HK-2 (cell line): Measurements from ENCODE around the gene U2AF1L4.
"Not testable (repeated sequence)": the region's sequence is repeated elsewhere in the genome, so short reads cannot be mapped to it uniquely, and the experiment has no call there.

Experiments used
- DNase-seq: peaks from one replicate; pipeline ENCODE4 v3.0.0-alpha.2; 2018; ENCODE audit not compliant: unreplicated experiment

U2AF1L4 gene

GRCh38 chr19:35780717-35781116, 35.5 kb upstream of the U2AF1L4 start:
- DNase-seq = no peak

DNA sequence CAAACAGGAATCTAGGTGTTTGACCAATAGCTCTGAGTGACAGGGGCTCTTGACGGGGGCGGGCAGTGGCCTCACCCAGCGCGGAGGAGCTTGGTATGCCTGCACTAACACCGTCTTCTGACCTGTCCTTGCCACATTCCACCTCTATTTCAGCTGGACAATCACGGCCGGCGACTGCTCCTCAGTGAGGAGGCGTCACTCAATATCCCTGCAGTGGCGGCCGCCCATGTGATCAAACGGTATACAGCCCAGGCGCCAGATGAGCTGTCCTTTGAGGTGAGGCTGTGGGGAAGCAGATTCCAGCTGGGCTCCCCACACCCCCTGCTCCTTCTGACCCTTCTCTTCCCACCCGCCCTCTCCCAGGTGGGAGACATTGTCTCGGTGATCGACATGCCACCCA, 34.8 kb upstream of the U2AF1L4 start:
- DNase-seq = no peak

- DNase-seq = no peak
Observed at GRCh38 chr19:35779033-35779432, 33.8 kb upstream of the U2AF1L4 start.

DNA sequence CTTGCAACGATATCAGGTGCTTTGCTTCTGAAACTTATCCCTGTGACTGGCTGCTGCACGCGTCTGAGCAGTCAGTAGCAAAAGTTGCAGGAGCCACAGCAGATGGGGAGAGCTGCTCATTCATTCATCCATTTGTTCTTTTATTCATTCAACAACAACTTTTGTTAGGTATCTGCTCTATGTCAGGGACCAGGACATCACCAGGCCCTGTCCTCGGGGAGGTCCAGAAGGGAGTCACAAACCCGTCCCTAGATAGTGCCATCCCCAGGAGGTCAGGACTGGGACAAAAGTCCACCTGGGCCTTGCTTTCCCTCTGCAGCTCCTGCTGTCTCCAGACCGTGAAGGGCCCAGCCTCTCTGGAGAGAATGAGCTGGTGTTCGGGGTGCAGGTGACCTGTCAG, 32.7 kb upstream of the U2AF1L4 start:
- DNase-seq = no peak

DNA sequence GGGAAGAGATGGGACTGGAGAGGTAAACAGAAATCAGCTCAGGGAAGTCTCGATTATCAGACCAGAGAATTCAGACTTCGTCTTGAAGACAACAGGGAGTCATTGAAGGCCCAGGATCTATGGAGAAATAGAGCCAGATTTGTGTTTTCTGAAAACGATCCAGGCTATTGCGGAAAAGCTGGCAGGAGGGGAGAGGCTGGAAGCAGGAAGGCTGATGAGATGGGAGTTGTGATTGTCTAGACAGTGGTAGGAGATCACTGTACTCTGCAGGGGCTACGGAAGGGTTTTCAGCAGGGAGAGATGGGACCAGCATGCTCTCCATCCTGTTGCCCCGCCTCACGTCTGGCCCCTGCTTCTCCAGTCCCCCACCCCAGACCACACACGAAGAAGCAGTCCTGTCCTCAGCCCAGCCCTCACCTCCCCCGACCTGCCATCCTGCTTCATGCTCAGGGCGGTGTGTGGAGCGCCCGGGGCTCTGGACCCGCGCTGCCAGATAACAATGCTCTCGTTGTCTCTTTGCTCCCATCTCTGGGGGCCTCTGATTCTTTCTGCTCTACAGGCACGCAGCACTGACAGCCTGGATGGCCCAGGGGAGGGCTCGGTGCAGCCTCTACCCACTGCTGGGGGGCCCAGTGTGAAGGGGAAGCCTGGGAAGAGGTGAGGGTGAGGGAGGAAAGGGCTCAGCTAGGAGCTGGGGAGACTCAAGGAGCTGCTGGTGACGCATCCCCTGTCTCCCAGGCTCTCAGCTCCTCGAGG, 32.0 kb upstream of the U2AF1L4 start:
- DNase-seq = no peak

- no peak for DNase-seq
Observed at GRCh38 chr19:35776102-35776788, 31.0 kb upstream of the U2AF1L4 start.

GRCh38 chr19:35775298-35776101, 30.3 kb upstream of the U2AF1L4 start, which contains the start of gene ARHGAP33:
Gene ARHGAP33, plus strand, starts transcription at chr19:35775564. Its CDS starts 95 bp downstream, at chr19:35775659.
- peak; percentile 98 for DNase-seq

DNA sequence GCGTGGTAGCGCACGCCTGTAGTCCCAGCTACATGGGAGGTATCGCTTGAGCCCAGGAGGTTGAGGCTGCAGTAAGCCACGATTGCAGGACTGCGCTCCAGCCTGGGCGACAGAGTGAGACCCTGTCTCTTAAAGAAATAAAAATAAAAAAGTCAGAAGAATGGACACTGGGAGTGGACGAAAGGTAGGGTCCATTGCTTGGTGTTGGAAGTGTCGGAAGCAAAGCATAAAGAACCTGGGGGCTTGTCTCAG, 29.8 kb upstream of the U2AF1L4 start:
- no peak for DNase-seq

GRCh38 chr19:35774274-35775045, 29.2 kb upstream of the U2AF1L4 start:
- DNase-seq = no peak

DNA sequence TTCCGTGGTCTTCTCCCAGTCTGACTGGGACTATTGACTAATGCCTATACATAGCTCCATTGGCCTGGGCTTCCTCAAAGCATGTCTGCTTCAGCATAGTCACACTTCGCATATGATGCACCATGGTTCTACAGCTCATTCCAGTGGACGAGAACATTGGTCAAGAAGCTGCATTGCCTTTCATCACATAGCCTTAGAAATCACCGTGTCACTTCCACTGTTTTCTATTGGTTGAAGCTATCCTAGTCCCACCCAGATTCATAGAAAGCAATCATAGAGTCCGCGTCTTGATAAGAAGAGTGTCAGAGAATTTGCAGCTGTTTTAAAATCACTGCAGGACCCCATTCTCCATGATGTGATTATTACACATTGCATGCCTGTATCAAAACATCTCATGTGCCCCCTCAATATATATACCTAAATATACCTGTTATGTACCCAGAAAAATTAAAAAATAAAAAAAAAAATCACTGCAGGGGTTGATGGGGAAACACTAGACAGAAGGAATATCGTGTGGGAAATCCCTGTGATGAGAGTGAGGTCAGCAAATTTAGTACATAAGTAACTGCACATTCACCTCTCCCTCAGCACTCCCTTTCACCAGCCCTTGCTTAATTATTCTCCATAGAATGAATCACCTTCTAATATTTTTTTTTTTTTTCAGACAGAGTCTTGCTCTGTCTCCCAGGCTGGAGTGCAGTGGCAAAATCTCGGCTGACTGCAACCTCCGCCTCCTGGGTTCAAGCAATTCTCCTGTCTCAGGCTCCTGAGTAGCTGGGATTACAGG, 28.0 kb upstream of the U2AF1L4 start:
- DNase-seq = no peak

DNA sequence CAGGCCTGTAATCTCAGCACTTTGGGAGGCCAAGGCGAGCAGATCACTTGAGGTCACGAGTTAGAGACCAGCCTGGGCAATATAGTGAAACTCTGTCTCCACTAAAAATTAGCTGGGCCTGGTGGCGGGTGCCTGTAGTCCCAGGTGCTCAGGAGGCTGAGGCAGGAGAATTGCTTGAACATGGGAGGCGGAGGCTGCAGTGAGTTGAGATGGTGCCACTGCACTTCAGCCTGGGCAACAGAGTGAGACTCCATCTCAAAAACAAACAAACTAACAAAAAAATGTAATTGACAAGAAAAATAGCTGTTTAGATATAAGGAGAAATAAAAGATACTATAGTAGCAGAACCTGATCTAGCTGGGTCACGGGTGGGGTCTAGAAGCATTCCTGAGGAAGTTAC, 27.1 kb upstream of the U2AF1L4 start:
- not testable (repeated sequence) for DNase-seq

DNA sequence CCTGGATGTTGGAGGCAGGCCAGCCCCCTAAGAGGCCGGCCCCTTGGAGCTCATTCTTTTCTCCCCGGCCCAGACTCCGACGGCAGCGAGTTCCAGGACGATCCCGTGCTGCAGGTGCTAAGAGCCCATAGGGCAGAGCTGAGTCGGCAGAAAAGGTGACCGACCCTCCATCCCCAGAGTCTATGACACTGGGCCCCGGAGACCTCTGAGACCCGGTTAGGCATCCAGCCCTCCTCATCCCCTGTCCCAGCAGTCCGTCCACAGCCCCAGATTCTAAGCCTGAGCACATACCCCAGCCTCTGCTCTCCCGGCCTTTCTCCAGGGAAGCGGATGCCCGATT, 22.8 kb upstream of the U2AF1L4 start:
- DNase-seq = no peak

DNA sequence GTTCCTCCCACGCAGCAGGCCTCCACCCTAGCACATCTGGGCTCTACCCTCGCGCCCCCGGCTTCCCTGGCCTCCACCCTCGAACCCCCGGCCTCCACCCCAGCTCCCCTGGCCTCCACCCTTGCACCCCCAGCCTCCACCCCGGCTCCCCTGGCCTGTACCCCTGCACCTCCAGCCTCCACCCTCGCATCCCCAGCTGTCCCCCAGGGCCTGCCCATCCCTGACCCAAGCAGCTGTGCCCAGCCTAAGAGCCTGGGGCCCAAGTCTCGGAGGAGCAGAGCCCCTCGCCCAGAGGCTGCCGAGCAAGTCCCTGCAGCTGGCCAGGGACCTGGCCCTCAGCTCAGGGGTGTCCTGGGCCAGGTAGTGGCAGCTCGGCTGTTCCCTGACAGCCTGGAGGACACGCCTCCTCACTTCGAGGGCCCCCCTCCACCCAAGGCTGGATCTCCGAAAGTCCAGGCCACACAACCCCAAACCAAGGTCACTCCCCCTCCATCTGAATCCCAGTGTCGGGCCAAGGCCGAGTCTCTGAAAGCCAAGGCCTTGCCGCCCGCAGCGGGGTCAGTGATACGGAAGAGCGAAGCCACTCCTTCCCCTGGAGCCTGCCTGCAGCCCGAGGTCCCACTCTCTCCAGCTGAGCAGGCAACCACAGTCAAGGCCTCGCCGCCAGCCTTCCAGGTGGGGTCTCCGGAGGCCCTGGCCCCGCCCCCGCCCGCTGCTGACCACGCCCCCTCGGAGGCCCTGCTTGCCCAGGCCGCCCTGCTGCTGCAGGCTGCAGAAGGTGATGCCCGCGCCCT, 22.3 kb upstream of the U2AF1L4 start:
- no peak for DNase-seq

GRCh38 chr19:35766571-35767104, 21.4 kb upstream of the U2AF1L4 start:
- no peak for DNase-seq

DNA sequence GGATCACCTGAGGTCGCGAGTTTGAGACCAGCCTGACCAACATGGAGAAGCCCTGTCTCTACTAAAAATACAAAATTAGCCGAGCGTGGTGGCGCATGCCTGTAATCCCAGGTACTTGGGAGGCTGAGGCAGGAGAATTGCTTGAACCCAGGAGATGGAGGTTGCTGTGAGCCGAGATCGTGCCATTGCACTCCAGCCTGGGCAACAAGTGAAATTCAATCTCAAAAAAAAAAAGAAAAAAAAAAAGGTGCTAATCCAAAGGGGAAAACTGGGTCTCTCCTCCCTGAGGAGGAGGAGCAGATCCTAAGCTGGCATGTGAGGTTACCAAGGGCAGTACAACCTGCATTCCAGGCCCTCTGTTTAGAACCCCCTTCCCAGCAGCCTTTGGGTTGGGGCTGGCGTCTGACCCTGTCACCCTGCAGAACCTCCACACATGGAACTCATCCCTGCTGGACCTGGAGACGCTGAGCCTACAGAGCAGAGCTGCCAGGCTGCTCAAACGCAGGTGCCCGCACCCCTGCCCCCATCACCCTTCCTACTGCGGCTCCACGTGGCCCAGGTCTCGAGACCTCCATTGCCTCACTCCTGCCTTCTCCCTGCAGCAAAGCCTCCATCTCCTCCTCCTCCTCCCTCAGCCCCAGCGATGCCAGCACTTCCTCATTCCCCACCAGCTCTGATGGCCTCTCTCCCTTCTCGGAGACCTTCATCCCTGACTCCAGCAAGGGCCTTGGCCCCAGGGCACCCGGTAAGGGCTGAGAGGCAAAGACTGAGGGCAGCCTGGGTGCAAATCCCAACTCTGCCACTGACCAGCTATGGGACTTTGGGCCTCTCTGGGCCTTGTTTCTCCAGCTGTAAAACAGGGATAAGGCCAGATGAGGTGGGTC, 19.5 kb upstream of the U2AF1L4 start:
- DNase-seq = no peak

GRCh38 chr19:35760711-35761349, 15.6 kb upstream of the U2AF1L4 start:
- DNase-seq = no peak

GRCh38 chr19:35759697-35760096, 14.5 kb upstream of the U2AF1L4 start:
- no peak for DNase-seq

DNA sequence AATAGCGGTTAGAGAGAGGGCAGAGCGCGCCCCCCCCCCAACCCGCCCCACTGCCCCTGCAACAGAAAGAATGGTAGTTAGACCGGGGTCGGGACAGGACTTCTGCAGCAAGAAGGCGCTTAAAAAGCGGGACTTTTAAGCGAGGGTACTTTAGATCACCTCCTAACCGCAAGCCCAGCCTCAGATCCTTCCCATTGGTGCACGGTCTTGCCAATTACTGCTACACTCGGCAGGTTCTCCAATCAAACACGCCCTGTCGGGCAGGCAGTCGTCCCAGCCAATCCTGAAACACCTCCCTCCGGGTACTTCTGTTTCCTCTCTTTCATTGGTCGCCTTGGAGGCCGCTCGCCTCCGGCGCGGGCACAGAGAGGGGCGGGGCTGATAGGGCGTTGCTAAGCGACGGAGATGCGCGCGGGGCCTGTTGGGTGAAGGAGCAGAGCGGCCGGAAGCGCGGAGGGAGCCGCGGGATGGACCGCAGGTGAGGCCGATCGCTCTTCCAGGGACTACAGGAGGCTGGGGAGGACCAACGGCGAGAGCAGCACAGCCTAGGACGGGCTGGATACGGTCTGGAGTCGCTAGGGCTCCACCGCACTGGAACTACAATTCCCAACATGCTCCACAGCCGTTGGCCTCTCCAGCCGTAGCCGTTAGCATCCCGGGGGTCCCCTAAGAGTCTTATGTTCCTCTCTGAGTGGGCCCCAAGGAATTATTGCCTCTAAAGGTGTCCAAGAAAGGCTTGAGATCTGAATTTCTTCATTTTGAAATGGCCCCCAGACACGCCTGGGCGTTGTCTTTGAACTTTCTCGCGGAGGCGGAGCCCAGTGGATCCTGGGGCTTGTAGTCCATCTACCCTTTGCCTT, 12.8 kb upstream of the U2AF1L4 start, which contains the start of gene PROSER3:
Gene PROSER3 (plus strand): TSS at position 428 of the 860 bp plus-strand sequence. CDS start 40 bp downstream, at position 468.
- DNase-seq = peak; percentile 99
